ENCODE data around the gene L2HGDH. TPM values are rescaled to one million over a fixed set of nuclear protein-coding genes. Genes with fewer than 3 reads are reported as not detected.

The L2HGDH gene
- total RNA-seq, 1 donor from 2014 or later = 10.8 TPM

DNA sequence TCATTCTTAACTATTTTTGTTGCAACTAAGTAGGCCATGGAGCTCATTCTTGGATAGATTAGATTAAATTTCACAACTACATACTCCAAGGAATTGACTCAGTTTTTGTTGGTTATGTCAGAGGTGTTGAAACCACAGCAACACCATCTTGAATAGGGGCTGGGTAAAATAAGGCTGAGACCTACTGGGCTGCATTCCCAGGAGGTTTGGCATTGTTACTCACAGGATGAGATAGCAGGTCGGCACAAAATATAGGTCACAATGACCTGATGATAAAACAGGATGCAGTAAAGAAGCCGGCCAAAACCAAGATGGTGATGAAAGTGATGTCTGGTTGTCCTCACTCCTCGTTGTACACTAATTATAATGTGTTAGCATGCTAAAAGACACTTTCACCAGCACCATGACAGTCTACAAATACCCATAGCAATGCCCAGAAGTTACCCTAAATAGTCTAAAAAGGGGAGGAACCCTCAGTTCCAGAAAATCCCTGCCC is 21.0 kb upstream of the L2HGDH start:
- TF ChIP-seq, protein P1, sequence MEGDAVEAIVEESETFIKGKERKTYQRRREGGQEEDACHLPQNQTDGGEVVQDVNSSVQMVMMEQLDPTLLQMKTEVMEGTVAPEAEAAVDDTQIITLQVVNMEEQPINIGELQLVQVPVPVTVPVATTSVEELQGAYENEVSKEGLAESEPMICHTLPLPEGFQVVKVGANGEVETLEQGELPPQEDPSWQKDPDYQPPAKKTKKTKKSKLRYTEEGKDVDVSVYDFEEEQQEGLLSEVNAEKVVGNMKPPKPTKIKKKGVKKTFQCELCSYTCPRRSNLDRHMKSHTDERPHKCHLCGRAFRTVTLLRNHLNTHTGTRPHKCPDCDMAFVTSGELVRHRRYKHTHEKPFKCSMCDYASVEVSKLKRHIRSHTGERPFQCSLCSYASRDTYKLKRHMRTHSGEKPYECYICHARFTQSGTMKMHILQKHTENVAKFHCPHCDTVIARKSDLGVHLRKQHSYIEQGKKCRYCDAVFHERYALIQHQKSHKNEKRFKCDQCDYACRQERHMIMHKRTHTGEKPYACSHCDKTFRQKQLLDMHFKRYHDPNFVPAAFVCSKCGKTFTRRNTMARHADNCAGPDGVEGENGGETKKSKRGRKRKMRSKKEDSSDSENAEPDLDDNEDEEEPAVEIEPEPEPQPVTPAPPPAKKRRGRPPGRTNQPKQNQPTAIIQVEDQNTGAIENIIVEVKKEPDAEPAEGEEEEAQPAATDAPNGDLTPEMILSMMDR (conservative IDR thresholded peaks at IDR 0.05) = no peak
- Mint-ChIP-seq H3K4me3 (no peak overlapping the region), H3K27me3 (no peaks in the 10 kb centered on the region), H3K9me3 (no peaks in the 10 kb centered on the region), H3K27ac (no peak overlapping the region), H3K36me3 (peaks cover 3% of the 10 kb centered on the region), H3K4me1 (ENCODE audit: unreplicated experiment) (peaks cover 21% of the 10 kb centered on the region)
- no peak for DNase-seq (ENCODE audit: extremely low spot score, unreplicated experiment)

- peaks cover 3% of the 10 kb centered on the region for H3K36me3 Mint-ChIP-seq
- H3K4me1 Mint-ChIP-seq (ENCODE audit: unreplicated experiment) = peaks cover 21% of the 10 kb centered on the region
- H3K27ac Mint-ChIP-seq = no peak overlapping the region
- TF ChIP-seq, protein P1 (conservative IDR thresholded peaks at IDR 0.05) = no peak
- DNase-seq (ENCODE audit: extremely low spot score, unreplicated experiment) = no peak
- H3K27me3 Mint-ChIP-seq = no peaks in the 10 kb centered on the region
- no peak overlapping the region for H3K4me3 Mint-ChIP-seq
- H3K9me3 Mint-ChIP-seq = no peaks in the 10 kb centered on the region
Observed at GRCh38 chr14:50331596-50331995, 19.6 kb upstream of the L2HGDH start.

GRCh38 chr14:50321009-50321660 is 9.1 kb upstream of the L2HGDH start:
- H3K4me3 Mint-ChIP-seq = no peak overlapping the region
- no peak for DNase-seq (ENCODE audit: extremely low spot score, unreplicated experiment)
- peaks cover 12% of the 10 kb centered on the region for H3K4me1 Mint-ChIP-seq (ENCODE audit: unreplicated experiment)
- TF ChIP-seq, protein P1 (conservative IDR thresholded peaks at IDR 0.05) = peak; percentile 91
- H3K27me3 Mint-ChIP-seq = no peaks in the 10 kb centered on the region
- H3K36me3 Mint-ChIP-seq = peaks cover 12% of the 10 kb centered on the region
- H3K9me3 Mint-ChIP-seq = no peaks in the 10 kb centered on the region
- H3K27ac Mint-ChIP-seq = no peak overlapping the region

DNA sequence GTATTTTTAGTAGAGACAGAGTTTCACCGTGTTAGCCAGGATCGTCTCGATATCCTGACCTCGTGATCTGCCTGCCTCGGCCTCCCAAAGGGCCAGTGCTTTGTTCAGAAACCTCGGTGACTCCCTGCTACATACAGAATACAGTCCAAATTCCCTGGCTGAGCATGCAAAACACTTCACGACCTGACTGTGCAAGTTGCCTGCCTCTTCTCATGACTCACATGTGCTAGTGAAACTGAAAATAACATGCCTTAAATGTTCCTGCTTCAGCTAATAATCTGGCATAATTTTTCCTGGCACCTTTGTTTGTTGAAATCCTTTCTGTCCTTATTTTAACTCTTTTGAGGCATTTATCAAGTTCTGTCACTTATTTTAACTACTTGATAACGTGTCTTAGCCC is 8.3 kb upstream of the L2HGDH start:
- no peak for DNase-seq (ENCODE audit: extremely low spot score, unreplicated experiment)
- Mint-ChIP-seq H3K4me3 (no peak overlapping the region), H3K36me3 (peaks cover 13% of the 10 kb centered on the region), H3K4me1 (ENCODE audit: unreplicated experiment) (peaks cover 12% of the 10 kb centered on the region), H3K27ac (no peak overlapping the region), H3K9me3 (no peaks in the 10 kb centered on the region), H3K27me3 (no peaks in the 10 kb centered on the region)
- TF ChIP-seq, protein P1 (conservative IDR thresholded peaks at IDR 0.05) = no peak

DNA sequence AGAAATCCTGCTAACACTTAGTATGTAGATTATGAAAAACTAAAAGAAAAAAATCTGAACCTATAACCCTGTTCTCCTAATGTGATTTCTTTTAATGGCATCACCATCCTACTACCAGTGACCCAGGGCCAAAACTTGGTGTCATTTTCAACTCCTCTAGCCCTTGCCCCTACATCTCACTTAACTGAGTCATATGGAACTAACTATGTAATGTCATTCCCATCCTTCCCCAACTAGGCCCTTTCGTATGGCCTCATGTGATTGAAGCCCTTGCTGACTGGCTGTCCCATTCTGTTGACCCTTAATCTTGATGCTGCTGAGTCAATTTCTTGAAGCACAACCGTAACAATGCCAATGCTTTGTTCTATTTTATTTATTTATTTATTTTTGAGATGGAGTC is 7.7 kb upstream of the L2HGDH start:
- H3K4me3 Mint-ChIP-seq = no peak overlapping the region
- no peak for DNase-seq (ENCODE audit: extremely low spot score, unreplicated experiment)
- TF ChIP-seq, protein P1 (conservative IDR thresholded peaks at IDR 0.05) = no peak
- no peaks in the 10 kb centered on the region for H3K9me3 Mint-ChIP-seq
- no peak overlapping the region for H3K27ac Mint-ChIP-seq
- peaks cover 13% of the 10 kb centered on the region for H3K36me3 Mint-ChIP-seq
- H3K4me1 Mint-ChIP-seq (ENCODE audit: unreplicated experiment) = peaks cover 12% of the 10 kb centered on the region
- no peaks in the 10 kb centered on the region for H3K27me3 Mint-ChIP-seq
